ENCODE results near the gene GPR3.

The GPR3 gene

GRCh38 chr1:27436204-27437159 lies 44.1 kb downstream of the GPR3 start:
- Histone ChIP-seq H3K4me3 (ENCODE audit: low read depth, low read length) (no peak overlapping the region), H3K27me3 (ENCODE audit: insufficient read depth, low read depth, severe bottlenecking) (no peaks in the 10 kb centered on the region), H3K9me3 (ENCODE audit: severe bottlenecking) (no peaks in the 10 kb centered on the region), H3K36me3 (peaks cover 3% of the 10 kb centered on the region; the same call in 1 of the 2 replicates), H3K27ac (no peak overlapping the region)
- DNase-seq: no peak
- TF ChIP-seq CTCF (IDR thresholded peaks at IDR 0.05; ENCODE audit: low read depth, low read length): no peak

GRCh38 chr1:27438621-27439061 lies 46.2 kb downstream of the GPR3 start:
- Histone ChIP-seq H3K4me3 (ENCODE audit: low read depth, low read length) (no peak overlapping the region), H3K27ac (no peak overlapping the region)
- no peak for DNase-seq

GRCh38 chr1:27439150-27439549 lies 46.7 kb downstream of the GPR3 start:
- peaks cover 3% of the 10 kb centered on the region; the same call in 1 of the 2 replicates for H3K36me3 ChIP-seq
- H3K4me3 ChIP-seq (ENCODE audit: low read depth, low read length): no peak overlapping the region
- H3K27me3 ChIP-seq (ENCODE audit: insufficient read depth, low read depth, severe bottlenecking): no peaks in the 10 kb centered on the region
- TF ChIP-seq CTCF (IDR thresholded peaks at IDR 0.05; ENCODE audit: low read depth, low read length): no peak
- no peak overlapping the region for H3K27ac ChIP-seq
- no peak for DNase-seq
- H3K9me3 ChIP-seq (ENCODE audit: severe bottlenecking): no peaks in the 10 kb centered on the region

More at GRCh38 chr1:27438621-27439061, 46.2 kb downstream of the GPR3 start:
- H3K9me3 ChIP-seq (ENCODE audit: severe bottlenecking): no peaks in the 10 kb centered on the region
- peaks cover 3% of the 10 kb centered on the region; the same call in 1 of the 2 replicates for H3K36me3 ChIP-seq
- no peaks in the 10 kb centered on the region for H3K27me3 ChIP-seq (ENCODE audit: insufficient read depth, low read depth, severe bottlenecking)
- TF ChIP-seq CTCF (IDR thresholded peaks at IDR 0.05; ENCODE audit: low read depth, low read length): no peak

- Histone ChIP-seq H3K9me3 (ENCODE audit: severe bottlenecking) (no peaks in the 10 kb centered on the region), H3K4me3 (ENCODE audit: low read depth, low read length) (no peak overlapping the region), H3K27ac (no peak overlapping the region), H3K36me3 (peaks cover 4% of the 10 kb centered on the region), H3K27me3 (ENCODE audit: insufficient read depth, low read depth, severe bottlenecking) (no peaks in the 10 kb centered on the region)
- TF ChIP-seq CTCF (IDR thresholded peaks at IDR 0.05; ENCODE audit: low read depth, low read length): no peak
- DNase-seq: no peak
Observed at GRCh38 chr1:27444632-27445031, 52.2 kb downstream of the GPR3 start.

All from WERI-Rb-1 (cell line).